ENCODE measurements around the gene TFF3. TPM values are rescaled to one million over a fixed set of nuclear protein-coding genes. Genes with fewer than 3 reads are reported as not detected.

Gene TFF3
- total RNA-seq, 2 donors from 2014 or later: 21.1 to 24.4 TPM

- intact Hi-C loops (cut with DNase I): no loop called here
- DNase-seq (ENCODE audit: low spot score): no peak
These were observed 15.5 kb upstream of the TFF3 start for GRCh38 chr21:42330380-42331371.

DNA sequence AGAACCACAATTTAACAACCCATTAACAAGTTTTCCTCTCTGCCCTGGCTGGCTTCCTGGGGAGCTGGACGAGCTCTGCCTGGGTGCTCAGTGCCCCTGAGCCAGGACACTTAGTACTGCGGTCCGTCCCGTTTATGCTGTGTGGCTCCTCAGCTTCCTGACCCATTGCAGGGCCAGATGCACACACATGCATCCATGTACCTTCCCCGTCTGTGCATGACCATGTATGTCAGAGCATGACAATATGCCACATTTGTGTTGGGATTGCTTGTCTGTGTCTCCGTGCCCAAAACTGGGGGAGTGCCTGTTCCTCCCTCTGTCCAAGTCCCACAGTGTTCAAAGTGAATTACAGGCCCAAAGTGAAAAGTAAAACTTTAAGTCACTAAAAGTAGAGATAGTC lies 9.7 kb upstream of the TFF3 start:
- intact Hi-C loops (cut with DNase I): no loop called here
- DNase-seq (ENCODE audit: low spot score): no peak

DNA sequence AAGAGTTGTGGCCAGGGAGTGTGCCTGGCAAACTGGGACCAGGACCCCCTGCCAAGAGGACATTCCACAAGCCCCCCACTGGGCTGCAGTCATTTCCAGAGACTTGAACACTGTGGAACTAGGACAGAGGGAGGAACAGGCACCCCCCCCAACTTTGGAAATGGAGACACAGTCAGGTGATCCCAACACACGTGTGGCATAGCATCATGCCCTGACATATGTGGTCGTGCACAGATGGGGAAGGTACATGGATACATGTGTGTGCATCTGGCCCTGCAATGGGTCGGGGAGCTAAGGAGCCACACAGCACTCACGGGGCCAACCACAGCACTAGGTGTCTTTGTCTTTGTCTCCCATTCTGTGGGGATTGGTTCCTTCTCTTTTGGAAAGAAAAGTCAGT lies 6.6 kb upstream of the TFF3 start:
- DNase-seq (ENCODE audit: low spot score): no peak
- intact Hi-C loops (cut with DNase I): no loop called here

DNA sequence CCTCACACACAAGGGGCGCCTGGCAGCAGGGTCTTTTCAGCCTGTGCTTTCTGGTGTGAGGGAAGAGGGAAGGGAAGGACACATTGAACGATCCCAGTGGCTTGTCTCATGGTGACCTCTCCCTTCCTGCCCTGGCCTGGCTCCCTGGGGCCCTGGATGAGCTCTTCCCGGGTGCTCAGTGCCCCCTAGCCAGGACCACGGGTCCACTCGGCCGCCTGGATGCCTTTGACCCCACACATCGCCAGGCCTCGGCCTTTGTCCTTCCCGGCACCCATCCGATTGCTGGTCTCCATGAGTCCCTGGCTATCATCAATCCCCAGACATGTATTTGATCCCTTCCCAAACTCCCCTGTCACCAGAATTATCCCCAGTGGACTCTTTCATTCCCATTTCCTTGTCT lies 6.0 kb upstream of the TFF3 start:
- intact Hi-C loops (cut with DNase I): no loop called here
- no peak for DNase-seq (ENCODE audit: low spot score)

DNA sequence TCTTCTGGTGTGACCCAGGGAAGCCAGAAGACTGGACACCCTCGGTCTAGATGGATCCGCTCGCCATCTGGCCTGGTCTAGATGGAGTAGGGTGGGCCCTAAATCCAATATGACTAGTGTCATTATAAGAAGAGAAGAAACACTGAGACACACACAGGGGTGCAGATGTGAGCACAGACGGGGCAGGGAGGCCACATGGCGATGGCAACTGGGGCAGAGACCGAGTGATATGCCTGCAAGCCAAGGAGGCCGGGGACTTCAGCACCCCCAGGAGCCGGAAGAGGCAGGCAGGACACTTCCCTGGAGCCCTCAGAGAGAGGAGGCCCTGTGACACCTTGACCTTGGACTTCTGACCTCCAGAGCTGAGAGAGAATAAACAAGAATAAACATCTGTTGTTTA lies 5.6 kb upstream of the TFF3 start:
- no peak for DNase-seq (ENCODE audit: low spot score)
- intact Hi-C loops (cut with DNase I): no loop called here

DNA sequence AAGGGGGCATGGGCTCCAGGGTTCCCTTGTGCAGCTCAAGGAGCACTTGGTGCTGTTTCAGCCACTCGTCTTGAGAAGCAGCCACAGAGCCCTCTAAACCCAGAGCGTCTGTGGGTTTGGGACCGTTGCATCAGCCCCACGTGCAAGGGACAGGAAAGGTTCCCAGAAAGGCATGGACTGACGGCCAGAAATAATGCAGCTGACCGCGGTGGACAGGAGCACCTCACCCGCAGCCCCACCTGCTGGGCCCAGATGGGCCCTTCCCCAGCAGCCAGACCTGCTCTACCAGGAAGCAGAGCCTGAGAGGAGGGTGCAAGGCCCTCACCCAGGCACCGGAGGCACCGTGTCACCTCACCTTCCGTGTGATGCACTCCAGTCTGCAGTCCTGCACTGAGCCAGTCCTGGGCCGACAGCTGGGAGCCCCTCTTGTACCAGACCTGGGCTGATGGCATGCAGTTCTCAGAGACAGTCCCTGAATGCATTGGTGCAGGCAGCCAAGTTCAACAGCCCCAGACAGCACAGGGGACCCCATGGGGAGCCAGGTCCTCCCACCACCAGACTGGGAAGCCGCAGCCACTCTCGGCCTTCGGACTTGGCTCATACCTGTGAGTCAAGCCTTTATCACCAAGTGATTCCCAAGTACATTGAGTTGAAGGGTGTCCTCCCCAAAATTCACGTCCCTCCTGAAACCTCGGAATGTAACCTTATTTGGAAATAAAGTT lies 4.8 kb upstream of the TFF3 start:
- DNase-seq (ENCODE audit: low spot score): no peak
- intact Hi-C loops (cut with DNase I): no loop called here

GRCh38 chr21:42319376-42319775 lies 4.2 kb upstream of the TFF3 start:
- DNase-seq (ENCODE audit: low spot score): no peak
- intact Hi-C loops (cut with DNase I): no loop called here

GRCh38 chr21:42317826-42318746 lies 2.9 kb upstream of the TFF3 start:
- DNase-seq (ENCODE audit: low spot score): no peak
- intact Hi-C loops (cut with DNase I): no loop called here

DNA sequence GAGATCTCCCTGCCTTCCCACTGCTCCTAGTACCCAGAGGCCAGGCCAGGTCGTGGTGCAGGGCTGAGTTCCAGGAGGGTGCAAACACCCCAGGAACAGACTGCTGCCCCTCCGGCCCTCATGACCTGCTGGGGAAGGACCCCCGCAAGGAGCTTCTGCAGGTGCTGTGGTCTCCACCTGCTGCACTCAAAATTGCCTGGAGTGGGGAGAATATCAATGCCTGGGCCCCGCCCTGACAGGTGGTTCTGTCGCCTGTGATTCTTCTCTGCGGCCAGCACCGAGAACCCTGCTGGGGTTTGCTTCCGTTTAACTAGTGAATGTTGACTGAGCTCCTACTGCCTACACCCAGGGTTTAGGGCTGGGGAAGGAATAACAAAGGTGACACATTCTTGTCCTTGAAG lies 2.1 kb upstream of the TFF3 start:
- intact Hi-C loops (cut with DNase I): no loop called here
- DNase-seq (ENCODE audit: low spot score): no peak

- intact Hi-C loops (cut with DNase I): no loop called here
- no peak for DNase-seq (ENCODE audit: low spot score)
These were observed 1.7 kb upstream of the TFF3 start for GRCh38 chr21:42316891-42317290.

DNA sequence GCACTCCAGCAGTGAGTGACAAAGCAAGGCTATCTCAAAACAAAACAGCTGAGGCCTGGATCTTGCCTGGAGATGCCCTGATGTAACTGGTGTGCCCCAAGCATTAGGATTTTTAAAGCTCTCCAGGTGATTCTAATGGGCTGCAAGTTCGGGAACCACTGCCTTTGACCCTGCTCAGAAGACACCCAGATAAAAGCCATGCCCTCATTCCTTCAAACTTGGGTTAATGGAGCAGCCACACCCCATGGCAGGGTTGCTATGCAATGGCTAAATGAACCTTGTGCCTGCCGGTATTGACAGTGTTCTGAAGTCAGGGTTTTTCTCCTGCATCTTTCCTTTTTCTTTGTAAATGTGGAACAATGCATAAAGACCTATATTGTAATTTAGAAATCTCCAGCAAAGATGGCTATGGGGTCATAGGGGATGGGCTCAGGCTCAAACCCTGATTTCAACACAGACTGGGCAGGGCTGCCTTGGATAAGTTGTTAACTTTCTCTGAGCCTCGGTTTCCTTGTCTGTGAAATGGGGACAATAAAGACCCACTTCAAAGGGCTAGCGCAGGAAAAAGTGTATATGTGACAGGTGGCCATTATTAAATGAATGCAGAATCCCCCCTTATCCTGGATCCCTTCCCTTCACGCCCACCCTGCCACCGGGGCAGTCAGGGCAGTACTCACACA lies 453 bp downstream of the TFF3 start:
- intact Hi-C loops (cut with DNase I): no loop called here
- DNase-seq (ENCODE audit: low spot score): no peak

DNA sequence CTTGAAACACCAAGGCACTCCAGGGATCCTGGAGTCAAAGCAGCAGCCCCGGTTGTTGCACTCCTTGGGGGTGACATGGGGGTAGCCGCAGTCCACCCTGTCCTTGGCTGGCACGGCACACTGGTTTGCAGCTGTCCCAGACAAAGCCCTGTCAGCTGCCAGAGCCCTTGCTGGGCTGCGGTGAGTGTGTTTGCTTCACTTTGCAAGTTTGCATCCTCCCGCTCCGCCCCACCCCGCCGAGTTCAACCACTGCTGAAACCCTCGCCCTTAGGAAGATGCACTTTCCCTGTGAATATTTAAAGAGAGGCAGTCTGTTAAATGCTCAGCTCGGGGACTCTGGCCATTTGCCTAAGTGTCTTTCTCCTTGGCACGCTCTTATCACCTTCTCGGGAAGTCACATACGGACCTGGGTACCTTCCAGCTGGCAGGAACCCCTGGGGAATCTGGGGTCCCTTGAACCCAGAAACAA lies 1.7 kb downstream of the TFF3 start:
- no peak for DNase-seq (ENCODE audit: low spot score)
- intact Hi-C loops (cut with DNase I): no loop called here

GRCh38 chr21:42312626-42313104 lies 2.5 kb downstream of the TFF3 start:
- DNase-seq (ENCODE audit: low spot score): no peak
- intact Hi-C loops (cut with DNase I): no loop called here

- no peak for DNase-seq (ENCODE audit: low spot score)
- intact Hi-C loops (cut with DNase I): no loop called here
These were observed 3.2 kb downstream of the TFF3 start for GRCh38 chr21:42311816-42312625.

DNA sequence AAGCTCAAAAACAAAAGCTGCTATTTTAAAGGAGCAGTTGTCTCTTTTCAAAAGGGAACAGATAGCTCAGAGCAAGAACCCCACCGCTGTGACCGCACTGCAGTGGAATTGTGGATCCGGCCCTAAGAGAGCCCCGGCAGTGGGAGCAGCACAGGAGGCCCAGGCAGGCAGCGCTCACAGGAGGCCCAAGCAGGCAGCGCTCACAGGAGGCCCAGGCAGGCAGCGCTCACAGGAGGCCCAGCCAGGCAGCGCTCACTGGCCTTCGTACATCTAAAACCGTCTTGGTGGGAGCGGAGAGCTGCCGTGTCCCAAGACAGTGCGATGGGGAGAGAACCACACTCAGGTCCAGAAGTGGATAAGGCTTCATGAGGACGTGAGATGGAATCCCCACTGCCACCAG lies 4.0 kb downstream of the TFF3 start:
- no peak for DNase-seq (ENCODE audit: low spot score)
- intact Hi-C loops (cut with DNase I): no loop called here

DNA sequence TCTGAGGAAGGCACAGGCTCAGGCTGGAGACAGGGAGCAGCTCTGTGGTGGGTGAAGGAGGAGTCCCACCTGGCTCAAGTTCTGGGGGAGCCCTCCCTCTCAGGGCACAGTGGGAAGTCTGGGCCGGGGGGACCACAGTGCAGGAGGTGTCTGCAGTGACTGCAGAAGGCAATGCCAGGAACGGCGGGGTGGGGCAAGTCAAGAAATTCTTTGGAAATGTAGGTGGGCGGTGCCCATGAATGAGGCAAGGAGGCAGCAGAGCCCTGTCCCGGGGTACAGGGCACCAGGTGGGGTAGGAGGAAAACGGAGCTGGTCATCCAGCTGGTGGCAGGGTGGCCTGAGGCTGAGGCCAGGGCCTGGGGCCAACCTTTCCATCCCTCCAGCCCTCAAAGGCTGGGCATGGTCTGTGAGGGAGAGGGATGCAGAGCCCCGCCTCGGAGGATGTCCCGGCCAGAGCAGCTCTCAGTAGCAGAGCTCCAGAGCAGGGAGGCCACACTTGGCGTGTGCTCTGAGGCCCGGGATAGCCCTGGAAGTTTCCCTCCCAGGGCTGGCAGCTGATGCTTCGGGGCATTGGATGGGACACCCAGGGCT lies 4.7 kb downstream of the TFF3 start:
- DNase-seq (ENCODE audit: low spot score): no peak
- intact Hi-C loops (cut with DNase I): no loop called here

DNA sequence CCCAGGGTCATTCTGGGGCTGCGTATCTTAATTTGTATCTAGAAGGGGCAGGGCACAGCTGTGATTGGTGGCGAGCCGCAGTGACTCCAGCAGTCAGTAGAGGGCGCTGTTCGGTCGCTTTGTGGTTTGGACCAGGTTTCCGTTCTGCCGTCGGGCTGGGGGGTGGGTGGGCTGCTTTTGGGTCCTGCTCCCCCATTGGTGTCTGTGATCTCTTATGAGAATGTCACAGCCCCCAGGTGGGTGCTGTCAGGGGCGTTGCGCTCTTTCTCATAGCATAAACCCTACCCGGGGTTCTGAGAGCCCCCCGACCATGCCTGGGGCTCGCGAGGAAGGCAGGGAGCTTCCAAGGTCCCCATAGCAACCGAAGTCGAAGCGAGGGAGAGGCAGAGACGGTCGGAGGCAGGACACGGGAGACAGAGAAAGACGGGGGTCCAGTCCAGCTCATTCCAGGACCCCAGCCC lies 5.4 kb downstream of the TFF3 start:
- no peak for DNase-seq (ENCODE audit: low spot score)
- intact Hi-C loops (cut with DNase I): no loop called here

Measured in posterior vena cava (tissue), 2 donors.